DMS53 (cell line): Measurements from ENCODE around the gene TMEM229B.

Experiments used
- DNase-seq: peaks from one replicate; lab custom pipeline; 2025; lab: John Stamatoyannopoulos, UW

The TMEM229B gene

DNA sequence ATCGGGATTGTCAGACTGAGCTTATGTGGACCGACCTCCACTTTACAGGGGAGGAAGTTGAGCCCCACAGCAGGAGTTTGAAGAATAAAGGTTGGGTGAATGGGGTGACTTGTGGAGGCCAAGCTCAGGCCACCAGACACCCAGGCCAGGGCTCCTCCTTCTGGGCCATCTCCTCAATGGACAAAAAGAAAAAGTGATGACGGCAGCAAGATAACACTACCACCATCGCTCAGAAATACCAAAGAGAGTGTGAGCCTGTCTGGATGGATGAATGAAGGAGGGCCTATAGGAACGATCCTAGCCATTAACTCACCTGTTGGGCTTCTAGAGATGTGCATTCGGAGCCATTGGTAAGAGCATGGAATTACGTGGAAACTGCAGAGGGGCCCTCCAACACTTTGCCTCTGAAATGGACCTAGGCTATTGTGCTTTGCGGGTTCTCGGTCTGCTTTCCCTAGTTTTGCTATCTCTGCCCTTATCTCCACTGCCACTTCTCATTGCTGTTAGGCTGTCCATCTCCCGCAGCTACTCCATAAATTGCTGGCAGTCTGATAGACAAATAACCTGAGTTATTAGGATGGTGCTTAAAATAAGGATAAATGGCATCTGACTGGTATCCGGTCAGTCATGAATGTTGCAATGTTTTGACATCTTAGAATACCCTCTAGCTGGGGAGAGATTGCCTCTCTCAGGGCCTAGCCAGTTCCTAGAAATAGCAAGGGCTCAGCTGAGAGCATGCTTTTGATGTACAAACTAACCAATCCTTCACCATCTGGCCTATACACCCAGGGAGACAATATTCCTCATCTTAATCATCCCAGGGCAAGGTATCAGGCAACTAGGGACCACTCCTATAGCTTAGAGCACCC is 66.9 kb downstream of the TMEM229B start:
- DNase-seq, result no peak
